ENCODE measurements around the gene AFTPH.

AFTPH gene

DNA sequence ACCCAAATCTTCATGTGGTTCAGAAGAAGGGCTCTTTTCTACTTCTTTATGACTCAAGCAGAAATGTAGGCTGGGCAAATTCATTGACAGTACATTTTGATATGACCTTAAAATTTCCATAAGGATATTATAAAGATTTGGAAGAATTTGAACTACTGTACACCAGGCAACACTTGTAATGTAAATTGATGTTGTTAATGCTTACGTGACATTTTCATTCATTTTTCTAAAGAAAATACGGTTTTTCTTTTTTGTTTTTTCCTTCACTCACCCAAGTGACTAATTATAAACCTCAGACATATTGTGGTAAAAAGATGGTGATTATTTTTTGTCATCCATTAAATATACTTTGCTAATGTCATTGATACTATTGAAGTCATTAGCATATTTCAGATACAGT is 17.4 kb downstream of the AFTPH start:
- DNase-seq, result no peak

DNA sequence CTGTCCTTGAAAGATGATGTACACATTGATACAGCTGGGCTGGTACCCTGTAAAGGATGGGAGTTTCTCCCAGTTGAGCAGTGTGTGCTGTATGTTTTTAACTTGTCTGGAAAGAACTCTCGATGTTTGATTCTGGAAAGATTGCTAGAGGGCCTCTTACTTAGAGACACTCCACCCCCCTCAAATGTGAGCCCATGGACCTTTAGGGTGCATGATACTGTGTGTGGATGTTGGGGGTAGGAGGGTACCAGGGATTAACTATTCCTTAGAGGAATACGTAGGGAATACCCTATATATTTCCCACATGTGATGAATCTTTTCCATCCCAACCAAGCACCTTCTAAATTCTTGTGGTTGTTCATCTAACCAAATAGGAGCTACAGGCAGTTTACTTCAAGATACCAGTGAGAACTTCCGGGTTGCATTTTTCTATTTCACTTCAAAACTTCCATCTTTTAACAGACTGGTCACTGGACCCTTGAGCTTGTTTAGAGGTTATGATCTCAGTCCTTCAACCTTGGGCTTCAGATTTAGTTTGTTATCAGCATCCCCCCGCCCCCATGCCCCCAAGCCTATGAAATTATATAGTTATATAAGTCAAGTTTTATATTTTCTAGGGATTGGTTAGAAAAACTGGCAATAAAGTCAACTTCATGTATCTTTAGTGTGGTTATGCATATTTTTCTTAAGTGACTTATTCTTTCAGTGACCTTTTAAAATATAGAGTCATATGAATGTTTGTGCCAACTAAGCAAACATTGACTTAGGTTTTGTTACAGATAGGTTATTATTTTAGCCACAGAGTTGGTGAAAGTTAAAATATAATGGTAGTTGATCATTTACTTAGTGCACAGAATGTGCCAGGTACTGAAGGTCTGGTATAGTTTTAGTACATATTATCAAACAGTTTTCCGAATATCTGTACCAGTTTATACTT is 18.2 kb downstream of the AFTPH start:
- DNase-seq, result no peak

DNA sequence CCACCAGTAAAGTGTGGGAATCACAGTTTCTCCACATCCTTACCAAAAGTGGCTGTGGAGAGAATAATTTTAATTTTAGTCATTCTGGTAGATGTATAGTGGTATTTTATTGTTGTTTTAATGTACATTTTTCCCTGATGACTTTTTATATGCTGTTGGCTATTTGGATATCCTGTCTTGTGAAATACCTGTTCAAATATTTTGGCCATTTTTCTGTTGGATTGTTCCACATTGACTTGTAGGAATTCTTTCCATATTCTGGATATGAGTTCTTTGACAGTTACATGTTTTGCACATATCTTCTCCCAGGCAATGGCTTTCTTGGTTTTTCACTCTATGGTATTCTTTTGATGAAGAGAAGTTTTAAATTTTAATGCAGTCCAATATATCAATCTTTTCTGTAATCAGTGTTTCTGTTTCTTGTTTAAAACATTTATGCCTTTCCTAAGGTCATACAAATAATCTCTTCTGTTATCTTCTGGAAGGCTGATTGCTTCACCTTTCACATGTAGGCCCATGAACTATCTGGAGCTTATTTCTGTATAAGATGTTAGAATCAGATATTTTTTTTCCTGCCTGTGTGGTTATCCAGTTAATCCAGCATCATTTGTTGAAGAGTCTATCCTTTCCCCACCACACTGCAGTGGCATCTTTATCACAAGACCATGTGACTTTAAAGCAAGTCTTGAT is 19.0 kb downstream of the AFTPH start:
- DNase-seq, result no peak

DNA sequence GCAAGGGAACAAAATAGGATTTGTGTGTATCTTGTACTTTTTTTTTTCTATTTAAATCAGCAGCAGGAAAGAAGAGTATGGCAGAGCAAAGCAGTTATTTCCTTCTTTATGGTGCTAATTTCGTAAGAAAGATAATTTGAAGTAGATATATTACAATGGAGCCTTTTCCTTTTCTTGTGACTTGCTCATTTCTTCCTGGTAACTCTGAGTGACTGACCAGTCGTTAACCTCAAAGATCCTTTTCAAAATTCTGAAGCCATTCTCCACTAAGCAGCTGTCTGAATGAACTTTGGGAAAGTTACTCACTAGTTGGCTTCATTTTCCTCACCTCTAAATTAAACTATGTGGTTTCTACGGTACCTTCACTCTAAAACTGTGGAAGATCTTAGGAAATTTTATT is 24.6 kb downstream of the AFTPH start:
- DNase-seq, result no peak

DNA sequence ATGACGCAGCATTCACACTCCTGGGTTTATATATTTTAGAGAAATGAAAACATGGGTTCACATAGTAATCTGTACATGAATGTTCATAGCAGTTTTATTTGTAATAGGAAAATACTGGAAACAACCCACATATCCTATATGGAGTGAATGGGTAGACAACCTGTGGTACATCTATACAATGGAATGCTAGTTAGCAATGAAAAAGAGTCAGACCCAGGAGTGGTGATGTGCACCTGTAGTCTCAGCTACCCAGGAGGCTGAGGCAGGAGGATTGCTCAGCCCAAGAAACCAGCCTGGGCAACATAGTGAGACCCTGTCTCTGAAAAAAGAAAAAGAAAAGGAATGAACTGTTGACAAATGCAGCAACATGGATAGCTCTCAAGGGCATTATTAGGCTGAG is 25.9 kb downstream of the AFTPH start:
- DNase-seq, result no peak

DNA sequence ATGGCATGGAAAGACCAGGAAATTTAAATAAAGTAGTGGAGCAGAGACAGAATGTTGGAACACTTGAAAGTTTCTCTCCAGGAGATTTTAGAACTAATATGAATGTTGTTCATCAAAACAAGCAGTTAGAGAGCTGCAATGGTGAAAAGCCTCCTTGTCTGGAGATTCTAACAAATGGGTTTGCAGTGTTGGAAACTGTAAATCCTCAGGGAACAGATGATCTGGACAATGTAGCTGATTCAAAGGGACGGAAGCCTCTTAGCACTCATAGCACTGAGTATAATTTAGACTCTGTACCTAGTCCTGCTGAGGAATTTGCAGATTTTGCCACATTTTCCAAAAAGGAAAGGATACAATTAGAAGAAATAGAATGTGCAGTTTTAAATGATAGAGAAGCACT is 27.7 kb downstream of the AFTPH start:
- no peak for DNase-seq

DNA sequence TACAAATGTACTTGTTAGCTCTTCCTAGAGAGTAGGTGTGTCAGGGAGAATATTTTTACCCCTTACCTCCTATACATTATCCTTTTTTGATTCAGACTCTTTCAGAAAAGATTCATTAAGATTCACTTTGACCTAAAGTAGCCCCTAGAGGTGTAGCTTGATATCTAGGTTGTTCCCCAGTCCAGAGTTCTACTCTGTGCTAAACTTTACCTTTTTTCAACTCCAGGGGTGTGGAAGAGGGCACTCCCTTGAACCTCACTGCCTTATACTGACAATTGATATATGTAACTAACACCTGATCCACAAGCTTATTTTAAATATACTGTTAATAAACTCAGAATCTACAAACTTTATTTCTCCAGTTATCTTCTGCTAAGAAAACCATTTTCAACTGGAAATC is 30.0 kb downstream of the AFTPH start:
- no peak for DNase-seq

DNA sequence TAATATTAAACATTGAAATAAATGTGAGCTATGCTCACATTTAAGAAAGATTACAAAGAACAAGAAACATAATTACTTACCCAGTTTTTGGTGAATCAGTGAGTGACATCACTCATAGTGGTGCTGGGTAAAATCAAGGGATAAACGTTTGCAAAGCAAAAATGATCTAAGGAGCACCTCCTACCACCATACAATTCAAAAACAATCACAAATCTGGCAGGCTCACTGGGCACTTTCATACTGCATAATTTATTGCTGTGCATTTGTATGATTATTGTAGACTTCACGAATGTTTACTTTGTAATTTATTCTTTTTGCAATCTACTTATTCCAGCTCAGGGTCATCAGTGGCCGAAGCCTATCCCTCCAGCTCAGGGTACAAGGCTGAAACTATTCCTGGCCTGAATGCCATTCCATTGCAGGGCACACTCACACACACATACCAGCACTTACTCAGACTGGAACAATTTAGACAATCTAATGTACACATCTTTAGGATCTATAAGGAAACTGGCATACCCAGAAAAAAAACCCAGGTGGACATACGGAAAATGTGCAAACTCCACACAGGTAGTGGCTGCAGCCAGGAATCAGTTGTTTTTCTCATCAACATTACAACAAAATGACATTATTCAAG is 34.4 kb downstream of the AFTPH start:
- no peak for DNase-seq

DNA sequence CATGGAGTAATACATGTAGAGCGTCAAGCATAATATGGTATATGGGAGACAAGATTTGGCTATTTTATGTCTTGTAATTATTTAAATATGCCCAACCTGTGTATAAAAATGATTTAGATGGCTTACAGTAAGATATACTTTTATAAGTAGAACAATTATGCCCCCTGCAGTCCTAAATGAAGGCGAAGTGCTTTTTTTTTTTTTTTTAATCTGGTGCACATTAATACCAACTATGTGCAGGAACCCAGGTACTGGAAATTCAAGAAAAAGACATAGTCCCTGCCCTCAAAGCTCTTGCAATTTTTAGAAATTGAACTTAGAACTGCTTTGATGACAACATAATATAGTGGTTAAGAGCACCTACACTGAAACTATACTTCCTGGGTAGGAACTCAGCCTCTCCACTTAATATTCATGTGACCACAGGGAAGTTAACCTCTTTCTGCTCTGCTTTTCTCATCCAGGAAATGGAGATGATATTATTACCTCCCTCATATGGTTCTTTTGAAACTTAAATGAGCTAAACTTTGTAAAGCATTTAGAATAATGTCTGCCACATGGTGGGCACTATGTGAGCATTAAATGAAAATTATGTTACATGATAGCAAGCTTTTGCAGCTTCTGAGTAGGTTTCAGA is 38.1 kb downstream of the AFTPH start:
- no peak for DNase-seq

DNA sequence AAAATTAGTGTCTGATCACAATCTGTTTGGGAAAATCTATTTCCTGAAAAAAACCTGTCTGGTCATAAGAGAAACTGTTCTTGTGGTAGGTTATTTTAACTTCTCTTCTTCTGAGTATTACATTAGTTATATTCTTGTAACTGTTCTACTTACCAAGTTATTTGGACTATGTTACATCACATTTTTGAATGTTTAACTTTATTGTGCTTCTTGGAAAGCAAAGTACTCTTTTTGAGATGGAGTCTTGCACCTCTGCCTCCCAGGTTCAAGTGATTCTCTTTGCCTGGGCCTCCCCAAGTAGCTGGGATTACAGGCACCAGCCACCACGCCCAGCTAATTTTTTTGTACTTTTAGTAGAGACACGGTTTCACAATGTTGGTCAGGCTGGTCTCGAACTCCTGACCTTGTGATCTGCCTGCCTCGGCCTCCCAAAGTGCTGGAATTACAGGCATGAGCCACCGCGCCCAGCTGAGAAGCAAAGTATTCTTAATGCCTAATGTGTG is 39.4 kb downstream of the AFTPH start:
- DNase-seq, result no peak

DNA sequence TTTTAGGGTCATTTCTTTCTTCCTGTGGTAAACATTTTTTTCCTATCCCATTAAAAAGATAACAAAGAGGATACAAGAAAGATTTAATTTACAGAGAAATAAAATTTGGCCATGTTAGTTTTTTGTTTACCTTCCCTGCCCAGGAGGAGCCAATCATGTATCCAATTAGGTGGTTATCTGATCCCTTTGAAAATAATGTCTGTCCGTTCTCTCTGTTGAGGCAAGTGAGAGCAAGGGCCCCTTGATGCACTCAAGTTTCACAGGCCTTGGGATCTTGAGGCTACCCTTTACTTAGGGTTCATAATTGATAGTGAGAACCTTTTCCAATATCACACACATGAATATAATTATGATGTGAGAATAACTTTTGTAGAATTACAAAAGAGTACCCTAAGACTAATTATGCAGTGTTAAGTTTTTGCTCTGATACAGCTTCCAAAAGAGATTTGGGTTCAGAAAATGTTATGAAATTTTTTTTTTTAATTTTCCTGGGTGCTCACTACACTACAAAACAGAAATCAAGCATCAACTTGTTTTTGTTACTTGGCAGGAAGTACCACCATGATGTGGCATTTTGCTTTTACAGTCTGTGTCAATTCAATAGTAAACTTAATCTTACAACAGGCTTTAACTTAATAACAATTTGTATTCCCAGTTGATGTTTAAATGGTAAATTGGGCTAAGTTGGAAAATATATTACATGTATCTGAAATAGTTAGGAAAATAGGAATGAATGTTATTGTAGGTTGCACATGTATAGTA is 42.0 kb downstream of the AFTPH start:
- no peak for DNase-seq

DNA sequence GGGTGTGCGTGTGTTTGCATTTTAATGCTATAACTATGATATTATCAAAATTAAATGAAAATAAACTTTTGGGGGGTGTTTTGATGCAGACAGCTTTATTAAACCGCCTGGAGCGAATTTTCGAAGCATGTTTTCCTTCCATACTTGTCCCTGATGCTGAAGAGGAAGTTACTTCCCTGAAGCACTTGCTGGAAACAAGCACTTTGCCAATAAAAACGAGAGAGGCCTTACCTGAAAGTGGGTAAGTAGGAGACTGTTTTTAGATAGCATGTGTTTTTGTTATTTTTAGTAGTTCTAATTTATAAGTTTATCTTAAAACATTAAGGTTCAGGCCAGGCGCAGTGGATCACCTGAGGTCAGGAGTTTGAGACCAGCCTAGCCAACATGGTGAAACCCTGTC is 43.3 kb downstream of the AFTPH start:
- DNase-seq, result no peak

DNA sequence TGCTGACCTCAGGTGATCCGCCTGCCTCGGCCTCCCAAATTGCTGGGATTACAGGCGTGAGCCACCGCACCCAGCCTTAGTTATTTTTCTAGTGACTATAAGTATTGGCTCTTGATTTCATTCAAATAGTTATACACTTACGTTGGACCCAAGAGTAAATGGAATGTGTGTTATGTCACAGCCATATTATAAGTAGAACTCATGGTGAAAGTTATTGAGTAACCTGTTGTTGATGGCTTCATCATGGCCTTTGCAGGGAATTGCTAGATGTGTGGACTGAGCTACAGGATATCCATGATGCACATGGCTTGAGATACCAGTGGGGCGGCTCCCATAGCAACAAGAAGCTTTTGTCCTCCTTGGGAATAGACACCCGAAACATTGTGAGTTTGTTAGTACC is 44.7 kb downstream of the AFTPH start:
- DNase-seq, result no peak

DNA sequence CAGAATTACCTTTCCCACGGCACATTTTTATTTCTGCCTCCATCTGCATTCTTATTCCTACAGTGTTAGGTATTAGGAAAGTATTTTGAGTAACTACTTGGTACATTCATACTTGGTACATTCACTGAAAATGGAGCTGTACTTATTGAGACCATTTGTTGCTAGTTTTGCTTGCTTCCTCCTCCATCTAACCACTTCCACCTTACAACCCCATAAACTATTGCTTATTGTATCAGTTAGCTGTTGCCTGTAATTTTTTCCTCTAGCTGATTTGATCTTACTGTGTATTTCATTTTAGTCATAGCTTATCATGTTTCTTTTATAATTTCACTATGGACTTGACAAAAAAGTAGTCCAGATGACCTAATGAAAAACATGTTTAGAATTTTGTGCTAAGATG is 50.7 kb downstream of the AFTPH start:
- DNase-seq, result no peak

DNA sequence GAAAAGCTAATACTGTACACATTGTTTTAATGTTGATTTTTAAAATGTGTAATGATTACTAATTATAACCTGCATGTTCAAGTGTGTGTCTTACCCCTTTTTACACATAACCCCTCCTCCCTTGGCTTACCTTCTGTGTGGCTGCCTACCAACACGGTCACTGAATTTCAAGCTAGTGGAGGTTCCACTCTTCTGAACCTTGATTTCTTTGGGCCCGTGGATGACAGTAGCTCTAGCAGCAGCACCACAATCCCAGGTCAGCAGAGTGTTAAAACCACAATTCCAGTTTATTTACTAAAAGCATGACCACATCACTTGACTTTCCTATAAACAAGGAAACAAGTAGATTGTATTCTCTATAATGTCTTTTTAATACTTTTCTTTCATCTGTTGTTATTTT is 56.9 kb downstream of the AFTPH start:
- DNase-seq, result no peak

DNA sequence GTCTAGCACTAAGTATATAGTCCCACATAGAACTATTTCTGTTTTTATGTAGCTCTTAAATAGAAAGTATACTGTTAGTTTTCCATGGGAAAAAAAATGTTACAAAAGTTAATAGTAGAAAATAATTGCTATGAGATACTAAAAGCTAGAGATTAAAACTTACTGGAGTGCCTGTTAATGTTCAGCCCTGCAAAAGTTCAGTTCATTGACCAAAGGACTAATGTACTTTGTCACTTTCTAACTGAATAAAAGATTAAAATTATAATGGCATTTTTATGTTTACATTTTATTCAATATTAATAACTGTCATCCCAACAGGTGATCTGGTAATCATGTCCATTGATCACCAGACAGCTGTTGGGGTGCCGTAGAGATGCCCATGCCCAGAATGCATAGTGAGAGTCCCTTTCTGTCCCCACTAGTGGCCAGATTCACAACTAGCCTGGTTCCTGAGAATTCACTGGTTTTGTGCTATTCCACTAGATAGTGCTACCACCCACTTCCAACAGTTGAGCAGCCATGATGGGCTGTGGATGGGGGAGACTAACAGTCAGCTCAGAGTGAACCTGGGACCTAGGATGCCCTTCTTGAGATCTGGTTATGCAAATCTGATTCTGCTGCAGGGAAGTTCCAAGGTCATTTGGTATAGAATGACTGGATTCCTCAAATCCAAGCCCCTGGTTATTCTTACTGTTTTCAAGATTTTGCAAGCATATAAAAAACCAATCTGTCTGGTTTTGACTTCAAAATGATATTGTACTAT is 57.8 kb downstream of the AFTPH start:
- DNase-seq, result no peak

DNA sequence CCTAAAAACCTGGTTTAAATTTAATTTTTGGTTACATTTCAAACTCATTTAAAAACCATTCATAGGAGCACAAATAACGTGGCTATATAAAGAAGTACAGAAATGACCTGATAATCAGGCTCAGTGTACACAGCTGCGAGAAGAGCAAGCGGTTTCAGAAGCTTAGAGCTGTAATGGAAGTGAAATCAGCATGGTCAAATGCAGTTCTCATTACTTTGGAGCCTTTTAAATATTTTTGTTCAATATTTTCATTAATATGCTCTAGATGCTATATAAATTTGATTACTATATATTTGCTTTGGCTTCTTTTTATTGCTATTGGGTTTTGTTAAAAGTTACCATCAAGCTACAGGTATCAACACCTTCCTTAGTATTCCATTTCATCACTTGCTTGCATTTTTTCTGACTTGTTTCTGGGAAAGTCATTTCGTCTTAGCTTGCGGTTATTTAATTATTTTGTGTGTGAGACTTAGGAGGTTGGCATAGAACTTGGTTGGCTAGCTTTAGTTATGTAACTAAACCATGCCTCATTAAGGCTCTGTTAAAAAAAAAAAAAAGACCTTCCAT is 58.7 kb downstream of the AFTPH start:
- no peak for DNase-seq

DNA sequence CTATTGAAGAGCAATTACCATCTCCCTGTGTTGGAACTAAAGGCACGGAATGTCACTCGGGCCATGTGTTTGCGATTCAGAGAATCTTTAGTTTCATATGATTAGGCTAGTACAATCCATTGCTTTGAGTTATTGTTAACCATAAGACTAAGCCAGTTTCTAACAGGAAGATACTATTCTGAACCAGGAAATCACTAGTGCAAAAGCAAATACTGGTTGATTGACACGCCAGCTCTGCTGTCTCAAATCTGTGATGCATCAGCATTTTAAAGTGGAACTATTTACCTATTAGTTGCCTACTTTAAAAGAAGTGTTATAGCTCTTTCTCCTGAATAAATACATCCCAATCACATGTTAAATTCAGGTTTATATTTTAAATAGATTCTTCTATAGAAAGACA is 61.9 kb downstream of the AFTPH start:
- no peak for DNase-seq

DNA sequence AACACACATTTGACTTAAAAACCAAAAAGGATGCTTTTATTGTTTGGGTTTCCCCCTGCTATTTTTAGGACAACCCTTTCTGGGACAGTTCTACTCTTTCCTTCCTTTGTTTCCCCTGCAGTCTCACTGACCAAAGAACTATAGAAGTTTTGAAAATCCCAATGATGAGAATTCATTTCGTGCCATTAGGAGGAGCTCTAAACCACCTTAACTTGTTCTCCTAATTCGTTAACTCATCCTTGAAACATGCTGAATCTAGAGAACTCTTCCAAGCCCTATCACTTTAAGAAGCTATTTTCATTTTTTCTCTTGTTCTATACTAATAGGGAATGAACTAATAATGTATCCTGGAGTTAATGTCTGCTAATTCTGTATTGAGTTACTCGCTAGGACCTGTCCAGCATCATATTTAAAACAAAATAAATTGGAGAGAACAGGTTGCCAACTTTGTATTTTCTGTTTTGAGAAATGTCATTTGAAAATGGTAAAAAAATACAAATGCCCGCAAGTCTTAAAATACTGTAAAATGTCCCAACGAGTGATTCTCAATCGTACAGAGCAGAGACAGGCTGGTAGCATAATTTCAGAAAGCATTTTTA is 62.9 kb downstream of the AFTPH start:
- no peak for DNase-seq

DNA sequence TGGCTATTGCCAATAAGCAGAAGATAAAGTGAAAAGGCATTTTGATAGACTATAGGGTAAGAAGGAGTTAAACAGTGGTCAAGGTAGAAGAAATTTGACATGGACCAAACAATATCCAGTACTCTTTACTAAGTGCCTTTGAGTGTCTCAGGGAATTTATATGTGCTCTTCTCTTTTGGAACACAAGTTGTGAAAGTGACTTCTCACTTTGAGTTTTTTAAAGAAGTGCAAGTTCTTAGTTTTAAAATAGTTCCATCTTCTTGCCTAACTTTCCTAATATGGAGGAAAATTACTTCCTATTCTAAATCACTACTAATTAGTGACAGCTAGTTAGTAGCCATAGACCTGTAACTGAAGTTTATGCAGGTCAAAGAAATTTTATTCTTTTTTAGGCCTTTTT is 63.4 kb downstream of the AFTPH start:
- no peak for DNase-seq

DNA sequence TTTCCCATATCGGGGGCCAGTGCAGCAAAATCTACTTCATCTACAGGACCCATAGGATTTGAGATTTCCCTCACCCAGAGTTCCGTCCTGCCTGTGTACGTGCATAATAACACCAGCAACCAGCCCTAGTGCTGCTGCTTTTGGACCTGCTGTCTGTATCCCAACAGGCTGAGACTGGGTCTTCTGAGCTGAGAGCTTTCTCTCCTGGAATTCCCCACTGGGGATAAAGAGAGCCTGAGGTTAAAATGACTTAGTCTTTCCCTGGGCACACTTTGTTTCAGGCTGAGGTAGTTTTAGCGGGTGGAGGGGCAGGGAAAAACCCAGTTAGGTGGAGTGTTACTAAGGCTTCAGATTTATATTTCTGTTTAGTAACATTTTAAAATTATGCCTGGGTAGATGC is 67.1 kb downstream of the AFTPH start:
- DNase-seq, result no peak

All from CD4-positive, alpha-beta T cell treated with Interleukin-17A for 4 hours (primary cell).